Measurements from ENCODE around the gene OPN1SW. TPM values are rescaled to one million over a fixed set of nuclear protein-coding genes. Genes with fewer than 3 reads are reported as not detected.

OPN1SW gene
- not detected in 2 replicates for total RNA-seq

- no peak for DNase-seq (ENCODE audit: low read depth)
Observed at GRCh38 chr7:128775744-128776474, at the start of gene OPN1SW. Gene OPN1SW, minus strand, starts transcription at chr7:128775794. Its CDS starts 13 bp downstream, at chr7:128775781.

GRCh38 chr7:128821724-128822123 is 46.1 kb upstream of the OPN1SW start:
- no peak for DNase-seq (ENCODE audit: low read depth)

- DNase-seq (ENCODE audit: low read depth), result no peak
Observed at GRCh38 chr7:128818694-128819093, 43.1 kb upstream of the OPN1SW start.

- DNase-seq (ENCODE audit: low read depth), result no peak
Observed at GRCh38 chr7:128815289-128815942, 39.8 kb upstream of the OPN1SW start.

- no peak for DNase-seq (ENCODE audit: low read depth)
Observed at GRCh38 chr7:128814499-128814898, 38.9 kb upstream of the OPN1SW start.

- no peak for DNase-seq (ENCODE audit: low read depth)
Observed at GRCh38 chr7:128812514-128813168, 37.0 kb upstream of the OPN1SW start.

GRCh38 chr7:128811631-128812430 is 36.2 kb upstream of the OPN1SW start:
- no peak for DNase-seq (ENCODE audit: low read depth)

GRCh38 chr7:128810997-128811396 is 35.4 kb upstream of the OPN1SW start:
- DNase-seq (ENCODE audit: low read depth), result no peak

- DNase-seq (ENCODE audit: low read depth), result no peak
Observed at GRCh38 chr7:128810473-128810872, 34.9 kb upstream of the OPN1SW start.

- no peak for DNase-seq (ENCODE audit: low read depth)
Observed at GRCh38 chr7:128809363-128809762, 33.8 kb upstream of the OPN1SW start.

GRCh38 chr7:128807191-128807590 is 31.6 kb upstream of the OPN1SW start:
- DNase-seq (ENCODE audit: low read depth), result no peak

GRCh38 chr7:128805225-128805624 is 29.6 kb upstream of the OPN1SW start:
- DNase-seq (ENCODE audit: low read depth), result no peak

- no peak for DNase-seq (ENCODE audit: low read depth)
Observed at GRCh38 chr7:128804484-128804883, 28.9 kb upstream of the OPN1SW start.

GRCh38 chr7:128801667-128802418 is 26.2 kb upstream of the OPN1SW start:
- DNase-seq (ENCODE audit: low read depth), result no peak

GRCh38 chr7:128801003-128801402 is 25.4 kb upstream of the OPN1SW start:
- DNase-seq (ENCODE audit: low read depth), result no peak

GRCh38 chr7:128800567-128800966 is 25.0 kb upstream of the OPN1SW start:
- no peak for DNase-seq (ENCODE audit: low read depth)

GRCh38 chr7:128799451-128799850 is 23.9 kb upstream of the OPN1SW start:
- DNase-seq (ENCODE audit: low read depth), result no peak

- no peak for DNase-seq (ENCODE audit: low read depth)
Observed at GRCh38 chr7:128796327-128796726, 20.7 kb upstream of the OPN1SW start.

- DNase-seq (ENCODE audit: low read depth), result no peak
Observed at GRCh38 chr7:128795129-128795528, 19.5 kb upstream of the OPN1SW start.

GRCh38 chr7:128794436-128794835 is 18.8 kb upstream of the OPN1SW start:
- DNase-seq (ENCODE audit: low read depth), result no peak

GRCh38 chr7:128794020-128794419 is 18.4 kb upstream of the OPN1SW start:
- DNase-seq (ENCODE audit: low read depth), result no peak
